HG02870 (cell line): ENCODE measurements around the gene ZBTB21.

Experiments used
- ATAC-seq: cut with Tn5 transposase; IDR thresholded peaks from one replicate; pipeline ENCODE4 v1.9.1; 2021; ENCODE audit warnings: mild to moderate bottlenecking, moderate library complexity; ENCODE audit not compliant: unreplicated experiment

Gene ZBTB21

DNA sequence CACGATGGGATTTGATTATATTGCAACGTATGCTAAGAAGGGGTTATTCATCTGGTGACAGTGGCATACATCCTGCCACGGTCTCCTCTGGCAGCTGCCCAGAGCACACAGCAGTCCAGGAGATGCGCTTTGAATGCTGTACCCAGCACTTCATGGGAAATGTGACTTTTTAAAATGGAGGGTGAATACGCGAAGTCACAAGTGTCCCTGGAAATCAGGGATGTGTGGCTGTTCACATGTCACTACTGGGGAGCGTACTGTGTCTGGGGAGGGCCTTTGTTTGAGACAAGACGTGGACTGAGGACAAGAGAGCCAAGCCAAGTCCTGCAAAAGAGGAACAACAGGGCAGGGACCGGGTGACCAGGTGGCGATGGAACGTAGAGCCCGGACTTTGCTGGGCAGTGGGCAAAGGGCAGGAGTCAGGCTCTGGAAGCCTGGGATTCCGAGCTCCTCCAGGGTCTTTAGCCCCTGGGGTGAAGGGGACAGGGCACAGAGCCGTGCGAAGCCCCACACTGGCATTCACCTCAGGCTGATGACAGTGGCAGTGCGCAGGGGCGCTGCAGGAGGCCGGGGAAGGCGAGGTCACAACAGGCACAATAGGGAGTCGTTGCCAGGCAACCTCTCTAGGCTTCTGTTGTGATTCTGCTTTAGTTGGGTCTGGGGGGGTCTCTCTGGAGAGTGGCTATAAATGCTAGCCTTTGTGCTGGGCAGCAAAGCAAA lies 11.4 kb upstream of the ZBTB21 start:
- no peak for ATAC-seq

DNA sequence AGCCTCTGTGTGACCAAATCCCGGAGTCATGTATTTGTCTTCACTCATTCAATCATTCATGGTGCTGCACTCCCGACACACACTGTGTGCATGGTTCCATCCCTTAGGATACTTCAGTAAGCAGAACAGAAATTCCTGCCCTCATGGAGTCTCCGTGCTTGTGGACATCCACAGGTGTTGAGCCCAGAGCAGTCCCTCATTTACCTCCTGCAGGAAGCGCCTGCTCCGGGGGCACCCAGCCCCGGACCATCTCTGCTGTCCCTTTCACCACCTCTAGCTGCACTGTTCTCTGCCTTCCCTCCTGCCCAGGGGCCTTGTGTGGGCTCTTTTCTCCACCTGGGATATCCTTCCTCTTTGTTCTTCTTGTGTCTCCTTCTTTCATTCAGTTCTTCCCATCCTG lies 9.5 kb upstream of the ZBTB21 start:
- ATAC-seq: no peak

DNA sequence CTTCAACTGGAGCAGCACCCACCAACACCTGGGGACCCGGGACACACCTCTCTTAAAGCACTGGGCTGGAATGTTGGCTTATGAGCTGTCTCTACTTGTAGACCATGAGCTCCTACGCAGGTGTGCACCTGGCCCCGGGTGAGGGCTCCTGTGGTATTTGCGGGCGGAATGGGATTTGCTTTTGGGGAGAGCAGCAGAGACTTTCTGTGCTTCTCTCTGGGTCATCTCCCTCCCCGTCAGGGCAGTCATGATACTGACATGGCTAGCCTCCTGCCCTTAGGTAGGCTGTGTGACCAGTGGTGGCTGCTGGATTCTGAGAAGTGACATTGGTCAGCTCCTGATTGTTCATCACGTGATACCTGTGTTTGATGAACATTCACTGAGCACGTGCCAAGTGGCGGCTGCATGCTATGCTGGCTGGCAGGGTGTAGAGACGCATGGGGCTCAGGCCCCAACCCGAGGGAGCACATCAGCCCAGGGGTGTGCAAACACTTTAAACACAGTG lies 9.0 kb upstream of the ZBTB21 start:
- ATAC-seq: no peak

DNA sequence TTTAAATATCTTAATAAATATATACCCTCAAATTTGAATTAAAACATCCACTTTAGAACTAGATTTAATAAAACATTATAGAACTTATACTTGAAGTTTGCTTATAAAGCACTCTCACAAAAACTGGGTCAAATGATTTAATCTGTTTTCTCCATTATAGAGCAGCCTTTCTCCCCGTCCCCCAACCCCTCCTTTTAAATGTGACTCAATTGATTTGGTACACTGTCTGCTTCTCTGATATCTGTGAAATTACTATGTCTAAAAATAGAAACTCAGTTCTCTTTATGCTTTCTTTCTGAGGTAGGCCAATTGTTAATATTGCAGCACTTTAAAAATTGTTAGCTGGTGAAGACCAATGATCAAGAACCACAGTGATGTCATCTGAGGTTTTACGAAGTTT lies 6.9 kb upstream of the ZBTB21 start:
- no peak for ATAC-seq

DNA sequence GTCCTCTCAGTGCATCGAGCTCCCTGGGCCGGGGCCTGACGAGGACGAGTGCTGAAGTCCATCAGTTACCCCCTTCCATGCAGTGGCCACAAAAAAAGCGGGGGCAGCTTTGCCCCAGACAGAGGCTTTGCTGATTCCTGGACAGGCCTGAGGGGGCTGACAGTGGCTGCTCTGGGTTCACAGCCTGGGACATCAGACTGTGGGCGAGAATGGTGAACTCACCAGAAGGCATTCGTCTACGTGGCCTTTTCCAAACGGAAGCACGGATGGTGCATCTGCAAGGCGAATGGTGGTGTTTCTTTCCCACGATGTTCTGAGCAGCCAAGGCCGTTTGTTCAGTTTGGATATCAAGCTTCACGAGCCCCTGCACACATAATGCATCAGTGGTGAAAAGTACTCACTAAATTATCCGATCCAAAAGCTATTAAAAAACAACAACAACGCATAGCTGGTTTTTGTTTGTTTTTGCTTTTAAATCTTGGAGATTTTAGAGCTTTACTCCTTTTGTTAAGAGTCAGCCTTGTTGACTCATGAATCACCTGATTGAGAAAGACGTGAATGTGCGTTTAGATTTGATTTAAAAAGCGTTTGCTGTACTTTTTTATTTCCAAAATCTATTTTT lies 6.3 kb upstream of the ZBTB21 start:
- ATAC-seq: no peak

DNA sequence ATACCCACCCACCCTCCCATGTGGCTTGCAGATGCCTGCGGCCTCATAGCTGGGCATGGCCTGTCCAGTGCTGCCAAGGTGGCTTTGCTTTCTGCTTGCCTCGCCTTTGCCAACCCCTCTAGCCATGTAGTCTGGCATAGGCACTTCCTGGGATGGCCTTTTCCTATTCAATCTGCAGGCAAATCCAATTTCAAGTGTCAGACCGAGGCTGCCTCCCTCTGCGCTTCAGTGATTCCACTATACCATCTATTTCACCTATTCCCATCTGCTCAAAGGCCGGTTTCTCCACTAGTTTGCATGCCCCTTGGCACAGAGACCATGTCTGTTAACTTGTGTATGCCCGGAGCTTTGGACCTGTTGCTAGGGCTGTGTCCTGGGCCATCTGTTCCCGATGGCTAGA lies 3.8 kb upstream of the ZBTB21 start:
- ATAC-seq: no peak

DNA sequence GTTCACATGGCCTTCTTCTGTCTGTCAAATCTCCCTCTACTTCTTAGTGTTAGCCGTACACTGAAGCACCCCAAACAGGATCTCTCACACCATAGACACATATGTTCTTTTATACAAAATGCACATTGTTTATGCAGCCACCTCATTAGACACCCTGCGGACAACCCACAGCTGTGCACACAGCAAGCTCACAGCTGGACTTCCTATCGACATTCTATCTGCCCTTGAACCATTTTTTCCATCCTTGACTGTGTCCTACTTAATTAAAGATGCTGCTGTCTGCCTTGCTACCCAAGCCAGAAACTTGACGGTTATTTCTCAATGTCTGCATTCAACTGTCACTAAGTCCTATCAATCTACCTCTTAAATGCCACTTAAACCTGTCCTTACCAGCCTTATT lies 3.2 kb upstream of the ZBTB21 start:
- no peak for ATAC-seq

DNA sequence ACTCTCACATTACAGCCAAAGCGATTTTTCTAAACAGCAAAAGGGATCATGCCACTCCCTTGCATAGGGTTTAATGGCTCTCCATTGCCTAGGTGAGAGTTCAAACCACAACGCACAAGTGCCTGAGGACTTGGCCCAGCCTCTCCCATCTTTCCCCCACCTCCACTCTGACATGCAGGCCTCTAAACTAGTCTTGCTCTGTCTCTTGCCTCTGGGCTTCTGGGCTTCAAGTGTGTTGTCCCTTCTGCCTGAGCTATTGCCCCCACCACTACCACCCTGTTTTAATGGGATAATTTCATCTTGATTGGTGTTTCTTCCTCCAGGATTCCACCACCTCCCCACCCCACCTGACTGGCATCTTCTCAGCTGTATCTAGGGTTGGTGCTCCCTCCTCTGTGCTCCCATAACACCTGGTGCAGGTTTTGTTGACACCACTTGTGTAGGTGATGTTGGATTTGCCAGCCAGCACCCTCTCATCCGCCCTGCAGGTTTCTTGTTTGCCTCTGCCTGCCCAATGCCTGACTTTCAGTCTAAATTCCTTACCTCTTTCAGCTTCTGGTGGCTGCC lies 2.7 kb upstream of the ZBTB21 start:
- no peak for ATAC-seq

DNA sequence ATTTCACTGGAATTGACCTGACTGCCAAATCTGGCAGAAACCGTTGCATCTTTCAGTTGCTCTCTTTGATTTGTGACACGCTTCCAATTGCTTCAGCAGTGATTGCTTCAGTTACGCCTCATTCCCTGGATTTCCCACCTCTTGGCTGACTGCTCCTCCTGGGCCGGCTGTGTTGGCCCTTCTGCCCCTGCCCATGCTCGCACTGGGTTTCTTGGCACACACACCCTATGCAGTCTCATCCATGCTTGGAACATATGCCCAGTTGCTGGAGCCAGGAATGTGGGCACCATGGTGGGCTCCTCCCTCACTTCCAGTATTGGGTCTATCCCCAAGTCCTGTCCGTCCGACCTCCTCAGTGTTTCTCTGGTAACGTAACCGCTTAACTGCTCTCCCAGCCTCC lies 2.2 kb upstream of the ZBTB21 start:
- no peak for ATAC-seq

DNA sequence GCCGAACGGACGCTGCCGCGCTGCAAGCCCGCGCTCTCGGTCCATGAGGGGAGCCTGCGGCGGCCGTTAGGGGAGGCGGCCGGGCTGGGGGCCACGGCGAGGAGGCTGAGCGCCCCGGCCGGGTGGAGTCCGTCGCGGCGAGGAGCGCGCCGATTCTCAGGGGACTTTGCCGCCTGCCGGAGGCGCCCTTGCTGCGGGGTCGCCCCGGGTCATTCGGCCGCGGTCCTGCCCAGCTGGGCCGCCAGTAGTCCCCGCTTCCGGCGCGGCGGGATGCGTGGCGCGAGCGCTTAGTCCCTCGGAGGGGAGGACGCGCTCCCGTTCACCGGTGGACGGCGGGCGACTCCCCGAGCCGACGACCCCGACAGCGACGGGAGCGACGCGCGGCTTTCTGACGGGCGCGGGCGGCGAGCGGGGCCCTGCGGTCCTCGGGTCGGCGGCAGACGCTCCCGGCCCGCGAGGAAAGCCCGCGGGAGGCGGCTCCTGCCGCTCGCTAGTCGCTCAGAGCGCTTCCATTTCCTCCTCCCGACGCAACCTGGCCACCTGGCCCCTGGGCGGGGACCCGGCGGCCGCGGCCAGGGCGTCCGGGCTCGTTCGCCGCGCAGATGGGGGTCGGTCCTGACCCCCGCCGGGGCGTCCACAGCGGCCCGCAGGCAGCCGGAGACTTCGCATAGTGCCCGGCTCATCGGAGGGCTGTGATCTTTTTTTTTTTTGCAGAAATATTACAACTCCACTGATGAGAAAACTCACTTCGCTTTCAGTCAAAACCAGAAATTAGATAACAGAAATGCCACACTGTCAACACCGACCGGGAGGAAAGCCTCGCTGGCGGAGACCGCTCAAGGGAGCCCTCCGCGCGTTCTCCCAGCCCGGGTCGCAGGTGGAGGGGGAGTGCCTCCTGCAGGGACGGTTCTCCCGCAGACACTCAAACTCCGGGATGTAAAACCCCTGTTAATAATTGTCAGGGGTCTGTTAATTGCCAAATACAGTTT lies 641 bp upstream of the ZBTB21 start:
- ATAC-seq: peak; percentile 25

DNA sequence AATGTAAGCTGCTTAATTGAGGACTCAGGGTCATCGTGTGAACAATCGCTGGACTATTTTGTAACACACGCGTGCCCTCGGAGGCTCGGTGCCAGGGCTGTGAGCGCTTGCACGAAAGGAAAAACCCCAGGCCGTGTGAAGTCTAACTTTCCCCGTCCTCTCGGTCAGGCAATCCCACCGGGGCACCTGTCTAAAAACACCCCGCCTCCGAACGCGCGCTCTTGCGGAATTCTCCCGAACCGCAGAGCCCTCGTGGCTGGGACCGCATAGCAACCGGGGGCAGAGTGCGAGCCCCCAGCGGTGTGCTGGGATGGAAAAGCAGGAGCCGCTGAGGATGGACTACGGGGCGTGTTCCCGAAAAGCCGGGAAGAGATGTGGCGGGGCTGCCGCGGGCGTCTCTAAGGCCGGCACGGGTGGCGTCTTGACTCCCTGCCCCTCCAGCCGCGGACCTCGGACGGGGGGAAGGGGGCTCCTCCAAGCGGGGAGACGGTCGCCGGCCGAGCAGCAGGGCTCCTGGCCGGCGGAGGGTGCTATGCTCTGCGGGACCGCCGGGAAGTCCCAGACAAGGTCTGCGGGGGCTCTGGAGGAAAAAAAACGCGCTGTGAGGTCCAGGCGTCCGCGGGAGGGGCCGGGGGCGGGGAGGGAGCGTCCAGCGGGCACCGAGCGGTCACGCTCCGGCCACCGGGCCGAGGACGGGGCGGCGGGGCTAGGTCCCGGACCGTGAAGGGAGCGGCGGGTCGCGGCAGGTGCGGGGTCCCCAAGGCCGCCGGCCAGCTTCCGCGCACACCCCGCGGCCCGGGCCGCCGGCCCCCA lies 936 bp downstream of the ZBTB21 start:
- peak; percentile 13 for ATAC-seq

DNA sequence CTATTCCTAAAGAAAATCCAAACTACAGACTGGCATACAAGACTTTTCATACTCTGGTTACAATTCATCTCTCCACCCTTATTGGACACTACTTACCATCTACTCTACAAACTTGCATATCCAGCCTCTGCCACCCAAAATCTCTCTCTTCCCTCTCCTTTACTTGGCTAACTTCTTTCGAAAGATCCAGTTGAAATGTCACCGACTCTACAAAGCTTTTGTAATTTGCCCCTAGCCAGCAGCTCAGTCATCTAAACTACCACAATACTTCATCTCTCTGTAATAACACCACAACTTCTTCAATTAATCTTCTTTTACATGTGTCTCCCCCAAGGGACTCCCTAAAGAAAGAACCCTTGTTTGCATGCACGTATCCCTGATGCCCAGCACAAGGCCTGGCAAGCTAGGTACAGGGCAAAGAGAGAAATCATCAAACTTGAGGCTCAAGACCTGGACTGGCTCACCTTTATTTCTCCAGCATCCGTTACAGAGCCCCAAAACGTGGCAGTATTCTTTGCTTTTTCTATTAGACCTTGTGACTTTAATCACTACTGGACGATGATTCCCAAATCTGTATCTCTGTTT lies 2.7 kb downstream of the ZBTB21 start:
- no peak for ATAC-seq

DNA sequence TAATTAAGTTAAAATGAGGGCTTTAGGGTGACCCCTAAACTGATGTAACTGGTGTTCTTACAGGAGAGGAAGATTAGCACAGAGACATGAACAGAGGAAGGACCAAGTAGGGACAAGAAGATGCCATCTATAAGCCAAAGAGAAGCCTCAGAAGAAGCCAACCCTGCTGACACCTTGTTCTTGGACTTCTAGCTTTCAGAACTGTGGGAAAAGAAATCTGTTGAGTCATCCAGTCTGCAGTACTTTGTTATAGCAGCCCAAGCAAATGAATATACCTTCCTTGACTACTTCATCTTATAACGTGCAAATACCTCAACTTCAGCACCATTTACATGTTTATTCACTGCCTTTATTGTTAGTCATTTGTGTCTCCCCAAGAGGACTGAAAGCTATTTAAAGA lies 3.4 kb downstream of the ZBTB21 start:
- no peak for ATAC-seq

DNA sequence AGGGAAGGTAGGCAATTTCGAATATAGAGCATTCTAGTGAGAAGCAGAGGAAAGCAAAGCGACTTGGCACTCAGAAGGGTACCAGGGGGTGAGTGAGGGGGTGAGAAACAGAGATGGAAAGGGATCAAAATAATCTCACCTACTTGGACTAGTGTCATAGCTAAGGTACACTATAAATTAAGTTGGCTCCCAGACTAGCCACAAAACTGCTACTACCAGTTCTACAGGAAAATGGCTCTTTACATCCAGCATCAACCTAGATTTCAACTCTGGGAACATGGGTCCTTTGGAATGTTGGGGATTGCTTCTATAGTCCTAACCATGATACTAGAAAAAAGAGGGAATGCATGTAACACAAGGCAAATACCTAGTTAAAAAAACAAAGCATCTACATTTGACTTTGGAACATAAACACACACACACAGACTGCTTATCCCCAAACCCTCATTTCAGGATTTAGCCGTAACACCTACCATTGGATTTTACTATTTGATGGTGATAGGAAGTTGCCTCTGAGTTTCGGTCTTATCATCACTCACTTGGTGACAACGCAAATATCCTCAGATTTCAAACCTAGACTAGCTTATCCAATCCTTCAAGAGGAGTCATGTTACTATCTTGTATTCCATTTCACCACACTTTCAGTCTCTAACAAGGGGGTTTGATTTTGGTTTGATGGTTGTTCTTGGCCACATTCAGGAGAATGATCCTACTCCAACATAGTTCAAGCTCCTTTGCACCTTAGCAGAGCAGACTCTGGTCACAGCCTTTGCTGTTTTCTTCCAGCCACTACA lies 5.6 kb downstream of the ZBTB21 start:
- ATAC-seq: no peak

DNA sequence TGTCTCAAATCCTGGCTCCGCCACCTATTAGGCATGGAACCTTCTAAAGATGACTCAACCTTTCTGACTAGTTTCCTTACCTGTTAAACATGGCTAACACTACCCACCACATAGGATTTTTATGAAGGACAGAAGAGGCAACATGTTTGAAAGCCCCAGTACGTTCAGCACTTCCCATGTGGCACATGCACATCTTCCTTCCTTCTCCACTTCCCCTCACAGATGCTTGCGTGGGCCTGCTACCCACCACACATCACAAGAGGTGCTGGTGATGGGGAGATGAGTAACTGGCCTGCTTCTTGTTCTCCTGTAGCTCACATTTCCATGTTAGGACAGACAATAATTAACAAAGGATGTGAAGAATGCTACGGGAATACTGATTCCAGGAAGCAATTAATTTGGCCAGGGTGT lies 7.1 kb downstream of the ZBTB21 start:
- no peak for ATAC-seq

DNA sequence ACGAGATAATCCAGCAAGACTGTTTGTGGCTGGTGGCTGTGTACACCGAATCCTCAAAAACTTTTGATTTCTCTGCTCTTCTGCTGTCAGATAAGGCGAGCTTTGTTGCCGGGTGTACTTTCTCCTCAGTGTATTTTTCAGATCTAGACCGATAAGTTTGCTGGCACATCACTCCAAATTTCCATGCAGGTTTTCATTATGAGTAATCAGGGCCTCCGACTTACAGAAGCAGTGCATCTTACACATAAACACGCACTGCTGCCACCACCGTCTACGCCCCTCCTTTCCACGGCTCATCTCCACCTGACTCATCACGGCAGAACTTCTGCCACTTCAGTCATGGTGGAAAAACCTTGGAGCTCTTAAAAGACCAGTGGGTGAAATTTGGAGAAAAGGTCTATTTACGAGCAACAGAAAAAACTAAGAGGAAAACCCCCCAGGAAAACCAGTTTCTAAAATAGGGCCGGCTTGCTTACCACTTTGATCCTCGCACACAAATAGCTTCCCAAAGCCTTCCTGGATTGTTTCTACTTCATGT lies 7.7 kb downstream of the ZBTB21 start:
- ATAC-seq: peak; percentile 84

DNA sequence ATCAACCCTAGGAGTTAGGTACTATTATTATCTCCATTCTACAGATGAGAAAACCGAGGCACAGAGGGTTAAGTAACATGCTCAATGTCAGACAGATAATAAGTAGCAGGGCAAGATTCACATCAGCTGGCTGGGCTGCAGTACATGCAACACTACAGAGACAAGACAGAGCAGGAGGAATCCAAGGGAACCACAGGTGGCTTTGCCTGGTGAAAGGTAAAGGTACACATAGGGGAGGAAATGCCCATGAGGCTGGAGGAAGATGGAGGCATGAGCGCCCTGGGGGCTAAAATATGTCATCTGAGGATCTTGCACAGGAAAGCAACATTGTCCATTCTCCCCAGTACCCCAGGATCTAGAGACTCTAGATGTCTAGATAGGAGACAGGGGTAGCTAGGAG lies 8.4 kb downstream of the ZBTB21 start:
- ATAC-seq: no peak

DNA sequence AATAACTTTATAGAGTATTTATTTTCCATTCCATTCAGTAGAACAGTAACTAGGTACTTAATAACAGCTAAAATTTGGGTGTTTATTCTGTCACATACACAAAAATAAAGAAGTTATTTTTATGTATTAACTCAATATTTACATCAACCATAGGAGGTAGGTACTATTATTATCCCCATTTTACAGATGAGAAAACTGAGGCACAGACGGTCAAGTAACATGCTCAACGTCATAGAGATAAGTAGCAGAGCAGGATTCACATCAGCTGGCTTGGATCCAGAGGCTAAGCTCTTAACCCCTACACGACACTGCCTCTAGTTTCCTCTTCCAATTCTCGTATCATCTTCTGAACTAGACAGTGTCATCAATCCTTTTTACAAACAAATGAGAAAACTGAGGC lies 9.3 kb downstream of the ZBTB21 start:
- no peak for ATAC-seq

DNA sequence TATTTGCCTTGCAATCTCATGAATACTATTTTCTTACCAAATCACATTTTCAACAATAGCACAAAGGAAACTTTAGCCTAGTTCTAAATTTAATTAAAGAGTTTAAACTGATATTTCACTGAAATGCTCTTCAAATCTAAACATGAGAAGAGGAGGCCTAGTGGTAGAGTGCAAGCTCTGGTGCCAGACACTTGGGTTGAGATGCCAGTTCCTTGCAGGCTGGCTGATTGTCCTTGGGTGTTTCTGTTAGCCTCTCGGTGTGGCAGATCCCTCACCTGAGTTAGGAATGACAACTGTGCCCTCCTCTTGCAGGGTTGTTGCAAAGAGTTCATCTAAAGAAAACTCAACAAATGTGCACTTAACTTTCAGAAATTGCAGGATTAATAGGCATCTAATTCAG lies 12.5 kb downstream of the ZBTB21 start:
- ATAC-seq: no peak
